GM23338 (cell line): ENCODE results near the gene BCO1.

Experiments used
- CREB1 ChIP-seq: fragments of 250-450 bp; sonication (Bioruptor Pico); IDR thresholded peaks from 2 replicates; pipeline ENCODE4 v1.5.0; 2020; ENCODE audit warnings: low read depth, mild to moderate bottlenecking, moderate library complexity
- CTCF ChIP-seq, 2 experiments: fragments of 200-600 bp in 1 of 2; sonication (generic) in 1 of 2; conservative IDR thresholded peaks; 2 replicates each; pipeline versions ENCODE4 v1.5.1 to v1.6.1; 2016 to 2017; ENCODE audit warnings: antibody characterized with exemption in 2 of 2, low read depth in 2 of 2, mild to moderate bottlenecking in 2 of 2, moderate library complexity in 1 of 2
- ETS1 ChIP-seq: IDR thresholded peaks from 2 replicates; pipeline ENCODE4 v1.6.1; 2016; ENCODE audit warnings: antibody characterized with exemption
- EZH2 ChIP-seq: fragments of 200-600 bp; sonication (generic); IDR thresholded peaks from one replicate; pipeline ENCODE4 v1.8.0; 2017; ENCODE audit warnings: antibody characterized with exemption, mild to moderate bottlenecking, low read depth; ENCODE audit not compliant: unreplicated experiment
- EZH2phosphoT487 ChIP-seq: fragments of 200-600 bp; sonication (generic); IDR thresholded peaks from one replicate; pipeline ENCODE4 v1.8.1; 2018; ENCODE audit warnings: antibody characterized with exemption; ENCODE audit not compliant: unreplicated experiment
- JUNB ChIP-seq: IDR thresholded peaks from one replicate; pipeline ENCODE4 v1.6.1; 2016; ENCODE audit warnings: antibody characterized with exemption; ENCODE audit not compliant: unreplicated experiment
- NANOG ChIP-seq: IDR thresholded peaks from 2 replicates; pipeline ENCODE4 v1.6.1; 2016; ENCODE audit warnings: antibody characterized with exemption, borderline replicate concordance
- POLR2AphosphoS5 ChIP-seq: IDR thresholded peaks from 2 replicates; pipeline ENCODE4 v1.6.1; 2016; ENCODE audit warnings: antibody characterized with exemption, low read depth
- REST ChIP-seq: IDR thresholded peaks from one replicate; pipeline ENCODE4 v1.6.1; 2018; ENCODE audit warnings: antibody characterized with exemption; ENCODE audit not compliant: unreplicated experiment
- STAT1 ChIP-seq: IDR thresholded peaks from one replicate; pipeline ENCODE4 v1.6.1; 2016; ENCODE audit warnings: antibody characterized with exemption; ENCODE audit not compliant: unreplicated experiment
- ZNF114 ChIP-seq: fragments of 250-450 bp; sonication (Bioruptor Pico); IDR thresholded peaks from 2 replicates; pipeline ENCODE4 v1.5.0; 2020; ENCODE audit warnings: mild to moderate bottlenecking, moderate library complexity
- ZNF331 ChIP-seq: fragments of 250-450 bp; sonication (Bioruptor Pico); IDR thresholded peaks from 2 replicates; pipeline ENCODE4 v1.5.0; 2020; ENCODE audit warnings: low read depth, mild to moderate bottlenecking, moderate library complexity
- ZNF462 ChIP-seq: fragments of 250-450 bp; sonication (Bioruptor Pico); IDR thresholded peaks from 2 replicates; pipeline ENCODE4 v1.5.0; 2020; ENCODE audit warnings: mild to moderate bottlenecking, moderate library complexity

- peak in 1 of 2 experiments; percentile 58; a peak in 2 of 4 replicates for TF ChIP-seq CTCF (conservative IDR thresholded peaks at IDR 0.05; ENCODE audit: low read depth in 2 of 2)
- no peak for TF ChIP-seq POLR2AphosphoS5
- no peak for TF ChIP-seq EZH2
- no peak for TF ChIP-seq EZH2phosphoT487
- no peak for TF ChIP-seq REST
- TF ChIP-seq CREB1 (CRISPR knock-in tag): no peak
- TF ChIP-seq JUNB: no peak
- no peak for TF ChIP-seq ZNF331 (CRISPR knock-in tag)
- no peak for TF ChIP-seq ETS1
- TF ChIP-seq STAT1: no peak
- TF ChIP-seq ZNF114 (CRISPR knock-in tag): no peak
- no peak for TF ChIP-seq NANOG
- TF ChIP-seq ZNF462: no peak
Observed at GRCh38 chr16:81198635-81199034, 39.9 kb upstream of the BCO1 start.
